DND-41 (cell line): ENCODE data around the gene USP5.
A peak's percentile ranks its signal among the peaks of the same experiment; 100 is the strongest.

ENCODE experiments used
- ATAC-seq: fragments of 200-7000 bp; cut with Tn5 transposase; 3 replicates; pipeline ENCODE4 v1.9.1; 2021; ENCODE audit warnings: low read depth; ENCODE audit not compliant: insufficient read depth
- DNase-seq: peaks from one replicate; pipeline ENCODE4 v3.0.0-alpha.2; 2020
- H2AFZ ChIP-seq: 2 replicates; pipeline ENCODE4 v1.6.0; 2012; ENCODE audit warnings: low read depth, low read length
- H3K27ac ChIP-seq: 2 replicates; pipeline ENCODE4 v1.5.1; 2012; ENCODE audit warnings: low read length, inconsistent platforms
- H3K27me3 ChIP-seq: fragments of 200-600 bp; sonication (generic); 2 replicates; pipeline ENCODE4 v1.6.0; 2012; ENCODE audit warnings: low read length, mild to moderate bottlenecking, inconsistent platforms; ENCODE audit not compliant: insufficient read depth, poor library complexity
- H3K36me3 ChIP-seq: 2 replicates; pipeline ENCODE4 v1.5.1; 2012; ENCODE audit warnings: low read length, inconsistent platforms; ENCODE audit not compliant: insufficient read depth
- H3K4me1 ChIP-seq: 2 replicates; pipeline ENCODE4 v1.5.1; 2012; ENCODE audit warnings: mild to moderate bottlenecking, low read length; ENCODE audit not compliant: insufficient read depth
- H3K4me2 ChIP-seq: 2 replicates; pipeline ENCODE4 v1.6.0; 2012; ENCODE audit warnings: mild to moderate bottlenecking, moderate library complexity, low read length, inconsistent platforms; ENCODE audit not compliant: insufficient read depth
- H3K4me3 ChIP-seq, 2 experiments: fragments of 200-600 bp in 1 of 2; shearing (Covaris generic) in 1 of 2; 2 replicates each; pipeline ENCODE4 v1.5.1; 2012 to 2016; ENCODE audit warnings: inconsistent platforms in 2 of 2, low read length in 2 of 2, mild to moderate bottlenecking in 2 of 2, low read depth in 1 of 2, moderate library complexity in 1 of 2
- H3K79me2 ChIP-seq: 2 replicates; pipeline ENCODE4 v1.6.0; 2012; ENCODE audit warnings: low read length, inconsistent platforms; ENCODE audit not compliant: insufficient read depth
- H3K9ac ChIP-seq: 2 replicates; pipeline ENCODE4 v1.6.0; 2012; ENCODE audit warnings: low read depth, mild to moderate bottlenecking, inconsistent platforms, low read length, moderate library complexity
- H3K9me3 ChIP-seq: 2 replicates; pipeline ENCODE4 v1.5.1; 2012; ENCODE audit warnings: low read length, moderate library complexity, mild to moderate bottlenecking, inconsistent platforms; ENCODE audit not compliant: insufficient read depth, severe bottlenecking
- H4K20me1 ChIP-seq: 2 replicates; pipeline ENCODE4 v1.6.0; 2012; ENCODE audit warnings: low read length; ENCODE audit not compliant: insufficient read depth
- CTCF ChIP-seq: IDR thresholded peaks from 2 replicates; pipeline ENCODE4 v1.5.1; 2012; ENCODE audit warnings: borderline replicate concordance, low read length, moderate library complexity, mild to moderate bottlenecking; ENCODE audit not compliant: poor library complexity, severe bottlenecking; ENCODE audit errors: extremely low read depth
- EZH2 ChIP-seq: IDR thresholded peaks from 3 replicates; pipeline ENCODE4 v1.6.1; 2012; ENCODE audit warnings: borderline replicate concordance, low read depth, mild to moderate bottlenecking, moderate library complexity, low read length, inconsistent platforms; ENCODE audit not compliant: severe bottlenecking

The USP5 gene

GRCh38 chr12:6914947-6915788, 63.2 kb downstream of the USP5 start:
- peaks cover 40% of the 10 kb centered on the region for H3K36me3 ChIP-seq
- H3K27ac ChIP-seq = peak overlapping the region; percentile 83
- peak overlapping the region; percentile 91 for H3K9ac ChIP-seq
- DNase-seq (peak; percentile 53), ATAC-seq (peak; percentile 25)
- peak overlapping the region; percentile 91 for H3K4me2 ChIP-seq
- no peak for TF ChIP-seq CTCF
- TF ChIP-seq EZH2 = no peak
- H4K20me1 ChIP-seq = peaks cover 10% of the 10 kb centered on the region
- H3K79me2 ChIP-seq = peaks cover 33% of the 10 kb centered on the region
- no peaks in the 10 kb centered on the region for H3K9me3 ChIP-seq
- no peaks in the 10 kb centered on the region for H3K27me3 ChIP-seq
- H3K4me3 ChIP-seq = peak overlapping the region; percentile 71 to 72
- H3K4me1 ChIP-seq = peaks cover 38% of the 10 kb centered on the region
- H2AFZ ChIP-seq = peak overlapping the region; percentile 83

GRCh38 chr12:6915789-6916285, 63.9 kb downstream of the USP5 start:
- no peaks in the 10 kb centered on the region for H3K9me3 ChIP-seq
- H3K36me3 ChIP-seq = peaks cover 43% of the 10 kb centered on the region
- DNase-seq (no peak), ATAC-seq (no peak)
- peak overlapping the region; percentile 91; the same call in 1 of the 2 replicates for H3K9ac ChIP-seq
- peaks cover 38% of the 10 kb centered on the region for H3K4me1 ChIP-seq
- peaks cover 33% of the 10 kb centered on the region for H3K79me2 ChIP-seq
- TF ChIP-seq EZH2 (no peak), CTCF (no peak)
- peaks cover 10% of the 10 kb centered on the region for H4K20me1 ChIP-seq
- peak overlapping the region; percentile 91 for H3K4me2 ChIP-seq
- peak overlapping the region in 1 of 2 experiments; percentile 72; a peak in 2 of 4 replicates for H3K4me3 ChIP-seq
- no peak overlapping the region for H2AFZ ChIP-seq
- no peaks in the 10 kb centered on the region for H3K27me3 ChIP-seq
- no peak overlapping the region; the same call in 1 of the 2 replicates for H3K27ac ChIP-seq
